PC-3 (cell line): Measurements from ENCODE around the gene GIGYF2. TPM values are rescaled to one million over a fixed set of nuclear protein-coding genes. Genes with fewer than 3 reads are reported as not detected.
A peak's percentile ranks its signal among the peaks of the same experiment; 100 is the strongest.

Experiments
- ATAC-seq: fragments of 200-7000 bp; cut with Tn5 transposase; 2 replicates; pipeline ENCODE4 v1.9.1; 2020; ENCODE audit warnings: mild to moderate bottlenecking, moderate library complexity
- BruUV-seq: library from RNA; stranded (reverse); fragments of 400-500 nt; replicated peaks from 2 replicates; lab custom pipeline; 2021; lab: Mats Ljungman, UMichigan
- CTCF ChIA-PET: fragments of 300-600 bp; sonication (Branson Sonifier 250); formaldehyde crosslinking; loops from one replicate; lab custom pipeline; 2022; ENCODE audit warnings: antibody characterized with exemption; lab: Charles Lee
- POLR2A ChIA-PET: fragments of 300-600 bp; sonication (Branson Sonifier 250); formaldehyde crosslinking; loops from one replicate; lab custom pipeline; 2022; ENCODE audit warnings: antibody characterized with exemption; ENCODE audit not compliant: unreplicated experiment; lab: Charles Lee
- DNase-seq: peaks from one replicate; pipeline ENCODE4 v3.0.0-alpha.2; 2015
- H2AFZ ChIP-seq: fragments of 300-600 bp; sonication (generic); 2 replicates; pipeline ENCODE4 v1.6.0; 2016; ENCODE audit warnings: antibody characterized with exemption, low read length
- H3F3A ChIP-seq: fragments of 300-600 bp; sonication (generic); one replicate; pipeline ENCODE4 v1.6.0; 2017; ENCODE audit warnings: antibody characterized with exemption, low read length, control low read depth, mild to moderate bottlenecking; ENCODE audit not compliant: unreplicated experiment
- H3K27ac ChIP-seq: fragments of 300-600 bp; sonication (generic); 2 replicates; pipeline ENCODE4 v1.5.1; 2016; ENCODE audit warnings: mild to moderate bottlenecking, low read length
- H3K27me3 ChIP-seq: fragments of 300-600 bp; sonication (generic); 2 replicates; pipeline ENCODE4 v1.6.1; 2016; ENCODE audit warnings: low read length, mixed read lengths
- H3K36me3 ChIP-seq: fragments of 300-600 bp; sonication (generic); 2 replicates; pipeline ENCODE4 v1.6.1; 2016; ENCODE audit warnings: low read depth, mixed run types, low read length, mixed read lengths
- H3K4me1 ChIP-seq: fragments of 300-600 bp; sonication (generic); 2 replicates; pipeline ENCODE4 v1.5.1; 2016; ENCODE audit warnings: low read length; ENCODE audit not compliant: insufficient read depth
- H3K4me2 ChIP-seq: fragments of 300-600 bp; sonication (generic); 2 replicates; pipeline ENCODE4 v1.6.0; 2016; ENCODE audit warnings: low read length
- H3K4me3 ChIP-seq: fragments of 300-600 bp; sonication (generic); 2 replicates; pipeline ENCODE4 v1.5.1; 2016; ENCODE audit warnings: mild to moderate bottlenecking, low read length, mixed read lengths
- H3K79me2 ChIP-seq: fragments of 300-600 bp; sonication (generic); 2 replicates; pipeline ENCODE4 v1.6.1; 2017; ENCODE audit warnings: low read length, mixed read lengths
- H3K9ac ChIP-seq: fragments of 300-600 bp; sonication (generic); 2 replicates; pipeline ENCODE4 v1.6.0; 2016; ENCODE audit warnings: mild to moderate bottlenecking, low read length
- H3K9me2 ChIP-seq: fragments of 300-600 bp; sonication (generic); replicated peaks from 2 replicates; pipeline ENCODE4 v1.6.1; 2016; ENCODE audit warnings: mixed run types, low read length, mixed read lengths
- H3K9me3 ChIP-seq: fragments of 300-600 bp; sonication (generic); 2 replicates; pipeline ENCODE4 v1.6.1; 2016; ENCODE audit warnings: low read length, mixed read lengths
- H4K20me1 ChIP-seq: fragments of 300-600 bp; sonication (generic); 2 replicates; pipeline ENCODE4 v1.6.1; 2016; ENCODE audit warnings: low read length, mixed read lengths
- CTCF ChIP-seq: fragments of 300-600 bp; sonication (generic); conservative IDR thresholded peaks from 2 replicates; pipeline ENCODE4 v1.5.1; 2017; ENCODE audit warnings: antibody characterized with exemption, low read depth, mild to moderate bottlenecking, low read length
- EZH2 ChIP-seq: fragments of 300-600 bp; sonication (generic); IDR thresholded peaks from one replicate; pipeline ENCODE4 v1.6.1; 2017; ENCODE audit warnings: antibody characterized with exemption, mild to moderate bottlenecking, low read length; ENCODE audit not compliant: unreplicated experiment
- EZH2phosphoT487 ChIP-seq: fragments of 300-600 bp; sonication (generic); IDR thresholded peaks from 2 replicates; pipeline ENCODE4 v1.6.1; 2018; ENCODE audit warnings: mild to moderate bottlenecking, antibody characterized with exemption, low read length, borderline replicate concordance
- intact Hi-C: fragments of 100-400 bp; cut with micrococcal nuclease; formaldehyde crosslinking; loops from 2 replicates; pipeline ENCODE4 v1.9.0; 2023
- total RNA-seq: library from RNA; depleted of rRNA; stranded (reverse); fragments of >200 nt; gene quantifications from 2 replicates; pipeline ENCODE4 v1.2.3, GENCODE V29; 2014

The GIGYF2 gene
- total RNA-seq, 1 experiment from 2014 or later = 41.3 TPM

GRCh38 chr2:232854082-232854481, 157.0 kb downstream of the GIGYF2 start:
- Histone ChIP-seq H3K4me3 (no peak overlapping the region), H3K4me1 (peaks cover 18% of the 10 kb centered on the region), H3K27me3 (no peaks in the 10 kb centered on the region), H3K36me3 (peaks cover 36% of the 10 kb centered on the region), H3K4me2 (no peak overlapping the region), H3K27ac (no peak overlapping the region), H3F3A (no peaks in the 10 kb centered on the region), H3K9me3 (no peaks in the 10 kb centered on the region), H3K9ac (no peak overlapping the region), H4K20me1 (no peaks in the 10 kb centered on the region), H3K9me2 (no peaks in the 10 kb centered on the region), H2AFZ (no peak overlapping the region), H3K79me2 (no peaks in the 10 kb centered on the region)
- ChIA-PET CTCF (no interaction called here), POLR2A (no interaction called here)
- TF ChIP-seq EZH2phosphoT487 = no peak
- no peak for TF ChIP-seq EZH2
- TF ChIP-seq CTCF = no peak
- DNase-seq (peak; percentile 19), ATAC-seq (no peak)
- intact Hi-C loops = no loop called here
- BruUV-seq = no TSS peak

GRCh38 chr2:232857158-232857563, 160.0 kb downstream of the GIGYF2 start:
- intact Hi-C loops = no loop called here
- H3K9ac ChIP-seq = no peak overlapping the region
- TF ChIP-seq CTCF (no peak), EZH2 (no peak), EZH2phosphoT487 (no peak)
- POLR2A ChIA-PET = no interaction called here
- H3F3A ChIP-seq = no peaks in the 10 kb centered on the region
- CTCF ChIA-PET = no interaction called here
- peaks cover 34% of the 10 kb centered on the region for H3K36me3 ChIP-seq
- BruUV-seq = TSS peak; percentile 50
- H3K27me3 ChIP-seq = no peaks in the 10 kb centered on the region
- H2AFZ ChIP-seq = no peak overlapping the region
- H3K4me1 ChIP-seq = peaks cover 18% of the 10 kb centered on the region
- H3K4me2 ChIP-seq = no peak overlapping the region
- no peaks in the 10 kb centered on the region for H3K79me2 ChIP-seq
- H3K9me2 ChIP-seq = no peaks in the 10 kb centered on the region
- H3K27ac ChIP-seq = 0 out of 2 replicates have a peak overlapping the region, but pooled peaks have one; percentile 4
- H3K4me3 ChIP-seq = no peak overlapping the region
- no peak for ATAC-seq
- no peak for DNase-seq
- H4K20me1 ChIP-seq = no peaks in the 10 kb centered on the region
- H3K9me3 ChIP-seq = no peaks in the 10 kb centered on the region

- POLR2A ChIA-PET = no interaction called here
- Histone ChIP-seq H3K9ac (no peak overlapping the region), H4K20me1 (no peaks in the 10 kb centered on the region), H3K79me2 (no peaks in the 10 kb centered on the region), H3K36me3 (peaks cover 38% of the 10 kb centered on the region), H3K27ac (no peak overlapping the region), H3K4me3 (no peak overlapping the region), H3K9me3 (no peaks in the 10 kb centered on the region), H2AFZ (no peak overlapping the region), H3F3A (no peaks in the 10 kb centered on the region), H3K9me2 (no peaks in the 10 kb centered on the region), H3K27me3 (no peaks in the 10 kb centered on the region), H3K4me1 (peaks cover 11% of the 10 kb centered on the region), H3K4me2 (no peak overlapping the region)
- intact Hi-C loops = no loop called here
- no TSS peak for BruUV-seq
- TF ChIP-seq CTCF (no peak), EZH2 (no peak), EZH2phosphoT487 (no peak)
- DNase-seq = no peak
- ATAC-seq = no peak
- CTCF ChIA-PET = no interaction called here
Observed at GRCh38 chr2:232859385-232859916, 162.3 kb downstream of the GIGYF2 start.
